HG02938 (cell line): ENCODE measurements around the gene CDH4.

Experiments used
- ATAC-seq: cut with Tn5 transposase; IDR thresholded peaks from one replicate; pipeline ENCODE4 v1.9.1; 2021; ENCODE audit warnings: mild to moderate bottlenecking, moderate library complexity; ENCODE audit not compliant: unreplicated experiment

The CDH4 gene

DNA sequence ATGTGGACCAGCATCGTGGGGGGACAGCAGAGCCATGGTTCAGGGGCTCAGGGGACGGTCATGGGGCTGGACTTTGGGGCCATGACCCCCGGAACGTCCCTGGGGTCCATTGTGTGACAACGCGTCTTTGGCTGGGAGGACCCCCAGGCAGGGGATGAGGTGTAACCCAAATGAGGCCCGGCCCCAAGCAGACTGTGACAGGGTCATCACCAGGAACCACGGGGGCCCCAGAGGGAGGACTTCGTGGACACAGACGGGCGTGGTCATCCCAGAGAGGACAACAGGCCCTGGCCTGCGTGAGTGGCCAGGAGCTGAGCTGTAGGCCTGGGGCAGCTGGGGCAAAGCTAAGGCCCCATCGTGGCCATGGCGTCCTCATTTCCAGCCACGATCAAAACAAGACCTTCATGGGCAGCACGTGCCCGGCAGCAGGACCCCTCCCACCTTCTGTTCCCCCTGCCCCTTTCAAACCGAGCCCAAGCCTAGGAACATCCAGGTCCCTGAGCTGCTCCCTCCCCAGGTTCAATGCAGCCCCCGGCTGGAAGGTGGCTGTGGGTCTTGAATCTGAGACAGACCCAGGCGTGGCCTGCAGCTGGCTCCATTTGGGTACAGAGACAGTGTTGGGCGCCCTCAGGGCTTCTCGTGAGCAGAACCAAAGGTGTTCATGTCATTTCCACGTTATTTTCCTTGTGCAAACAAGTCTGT is 625.9 kb downstream of the CDH4 start:
- ATAC-seq, result no peak

DNA sequence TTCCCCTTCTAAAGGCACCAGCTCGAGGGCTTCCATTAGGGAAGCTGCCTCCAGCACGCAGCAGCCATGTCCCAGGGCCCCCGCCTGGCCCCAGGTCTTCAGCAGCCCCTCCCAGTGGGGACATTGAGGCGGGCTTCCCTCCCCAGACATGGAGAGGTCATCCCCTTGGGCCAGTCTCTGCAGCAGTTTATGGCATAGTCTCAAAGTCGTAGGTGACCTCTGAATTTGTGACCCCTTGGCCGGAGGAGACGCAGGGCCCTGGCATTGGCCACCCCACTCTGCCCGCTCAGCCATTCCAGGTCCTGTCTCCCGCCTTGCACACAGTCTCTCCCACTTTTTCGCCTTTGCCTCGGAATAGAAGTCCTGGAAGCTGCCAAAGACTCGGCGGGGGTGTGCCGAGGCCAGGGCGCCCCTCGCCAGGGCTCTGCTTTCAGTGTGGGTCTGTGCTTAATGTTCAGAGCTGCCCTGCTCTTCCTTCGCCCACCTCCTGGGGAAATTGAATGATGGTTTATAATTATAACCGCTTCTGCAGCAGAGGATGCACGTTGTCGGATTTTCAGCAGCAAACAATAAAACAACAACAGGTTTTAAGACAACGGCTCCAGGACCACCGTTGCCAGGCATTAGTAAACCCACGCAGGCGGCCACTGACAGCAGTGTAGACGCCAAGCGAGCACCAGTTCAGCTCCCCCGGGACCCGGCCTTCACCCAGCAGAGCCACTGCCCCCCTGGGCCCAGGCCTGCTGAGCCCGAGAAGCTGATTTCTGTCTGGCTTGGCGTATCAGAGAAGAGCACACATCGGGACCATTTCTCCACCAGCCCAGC is 626.6 kb downstream of the CDH4 start:
- no peak for ATAC-seq

DNA sequence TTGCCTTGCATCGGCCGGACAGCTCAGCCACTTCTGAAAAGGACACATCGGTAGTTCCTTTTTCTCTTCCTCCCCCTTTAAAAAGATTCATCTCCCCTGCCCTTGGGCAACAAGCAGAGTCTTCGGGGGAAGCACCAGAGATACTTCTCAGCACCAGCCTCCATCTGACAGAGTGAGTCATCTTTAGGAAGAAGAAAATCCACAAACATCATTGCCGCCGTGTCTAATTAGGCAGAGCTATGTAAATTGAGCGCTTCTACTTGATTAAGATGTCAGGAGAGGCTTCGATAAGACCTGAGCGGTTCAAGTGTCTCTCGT is 627.2 kb downstream of the CDH4 start:
- no peak for ATAC-seq

- no peak for ATAC-seq
Measured at GRCh38 chr20:61879694-61880093, 627.6 kb downstream of the CDH4 start.

DNA sequence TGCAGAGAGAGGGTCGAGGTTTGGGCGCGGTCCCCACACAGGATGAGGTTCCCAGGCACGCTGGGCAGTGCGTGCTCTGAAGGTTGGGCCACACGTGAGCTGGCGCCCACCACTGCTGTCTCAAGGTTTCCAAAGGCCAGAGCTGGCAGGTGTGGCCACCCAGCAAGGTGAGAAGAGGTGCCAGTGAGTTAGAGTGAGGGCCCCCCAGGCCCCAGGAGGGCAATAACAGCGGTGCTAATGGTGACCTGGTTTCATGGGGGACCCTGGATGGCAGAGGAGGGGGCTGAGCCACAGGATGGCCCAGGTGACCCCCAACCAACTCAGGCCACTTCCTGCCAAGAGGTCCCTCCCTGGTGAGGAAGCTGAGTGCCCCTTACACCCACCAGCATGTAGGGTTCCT is 628.6 kb downstream of the CDH4 start:
- ATAC-seq, result no peak

DNA sequence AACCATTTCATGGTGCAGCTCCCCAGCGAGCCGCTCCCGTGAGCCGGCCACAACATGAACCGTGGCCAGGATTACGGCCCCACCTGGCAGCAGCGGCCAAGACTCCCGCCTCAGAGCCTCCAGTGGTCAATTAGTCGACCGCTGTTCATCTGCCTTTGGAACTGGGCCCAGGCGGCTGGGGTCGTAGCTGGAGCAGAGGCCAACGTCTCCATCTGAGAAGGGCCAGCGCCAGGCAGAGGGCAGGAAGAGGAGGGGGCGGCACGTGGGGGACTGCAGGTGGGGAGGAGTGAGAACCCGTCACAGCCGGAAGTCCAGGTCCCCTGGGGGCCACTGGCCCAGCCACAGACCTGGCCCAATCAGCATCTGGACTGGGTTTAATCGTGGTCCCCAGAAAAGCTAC is 629.4 kb downstream of the CDH4 start:
- no peak for ATAC-seq

- ATAC-seq, result no peak
Measured at GRCh38 chr20:61881861-61882260, 629.8 kb downstream of the CDH4 start.

GRCh38 chr20:61882716-61883615 is 630.9 kb downstream of the CDH4 start:
- no peak for ATAC-seq

- no peak for ATAC-seq
Measured at GRCh38 chr20:61883857-61884393, 631.9 kb downstream of the CDH4 start.

- no peak for ATAC-seq
Measured at GRCh38 chr20:61884571-61885389, 632.7 kb downstream of the CDH4 start.

GRCh38 chr20:61885759-61886715 is 634.0 kb downstream of the CDH4 start:
- ATAC-seq, result no peak

GRCh38 chr20:61886721-61887595 is 634.9 kb downstream of the CDH4 start:
- ATAC-seq, result no peak

- no peak for ATAC-seq
Measured at GRCh38 chr20:61887596-61888093, 635.6 kb downstream of the CDH4 start.

- ATAC-seq, result no peak
Measured at GRCh38 chr20:61888101-61888865, 636.2 kb downstream of the CDH4 start.

DNA sequence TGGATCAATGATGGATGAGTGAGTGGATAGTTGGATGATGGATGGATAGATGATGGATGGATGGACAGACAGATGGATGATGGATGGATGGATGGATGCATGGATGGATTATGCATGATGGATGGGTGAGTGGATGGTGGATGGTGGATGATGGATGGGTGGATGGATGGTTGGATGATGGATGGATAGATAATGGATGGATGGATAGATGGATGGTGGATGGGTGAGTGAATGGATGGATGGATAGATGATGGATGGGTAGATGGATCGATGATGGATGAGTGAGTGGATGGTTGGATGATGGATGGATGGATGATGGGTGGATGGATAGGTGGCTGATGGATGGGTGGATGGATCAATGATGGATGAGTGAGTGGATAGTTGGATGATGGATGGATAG is 637.6 kb downstream of the CDH4 start:
- no peak for ATAC-seq

GRCh38 chr20:61890210-61890609 is 638.1 kb downstream of the CDH4 start:
- no peak for ATAC-seq

DNA sequence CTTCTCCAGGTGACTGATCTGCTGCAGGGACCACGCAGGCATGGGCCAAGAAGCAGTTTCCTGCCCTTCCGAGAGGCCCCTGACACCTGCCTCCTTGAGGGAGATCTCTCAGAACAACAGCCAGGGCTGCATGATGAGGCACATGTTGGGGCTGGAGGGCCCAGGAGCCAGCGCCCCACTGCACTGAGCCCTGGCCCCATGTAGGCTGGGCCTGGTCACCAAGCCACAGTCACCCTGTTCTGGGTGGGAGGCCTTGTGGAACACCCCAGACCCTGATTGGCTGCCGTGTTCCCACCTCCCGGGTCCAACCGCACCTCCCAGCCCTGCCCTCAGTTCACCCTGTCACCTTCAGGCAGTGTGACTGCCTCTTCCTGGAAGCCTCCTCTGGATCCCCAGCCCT is 639.4 kb downstream of the CDH4 start:
- no peak for ATAC-seq
